Measurements from ENCODE around the gene LRIG3. TPM values are rescaled to one million over a fixed set of nuclear protein-coding genes. Genes with fewer than 3 reads are reported as not detected.
"Not testable (repeated sequence)": the region's sequence is repeated elsewhere in the genome, so short reads cannot be mapped to it uniquely, and the experiment has no call there.

The LRIG3 gene
- total RNA-seq, 4 donors from 2014 or later = 42.4 to 56.5 (median 50.4) TPM

- Histone ChIP-seq H3K4me3 (no peak overlapping the region), H3K36me3 (no peaks in the 10 kb centered on the region), H3K27ac (replicated peaks in 1 of 4) (no peak overlapping the region), H3K9me3 (no peaks in the 10 kb centered on the region), H3K4me1 (no peaks in the 10 kb centered on the region), H3K27me3 (no peaks in the 10 kb centered on the region)
- TF ChIP-seq POLR2A (IDR thresholded peaks at IDR 0.05; ENCODE audit: low read depth) (no peak), POLR2AphosphoS5 (IDR thresholded peaks at IDR 0.05) (no peak), CTCF (IDR thresholded peaks at IDR 0.05) (no peak), EP300 (IDR thresholded peaks at IDR 0.05) (no peak)
- 79% methylated on average over 4 of the region's 4 CpGs for WGBS
- no peak for DNase-seq (ENCODE audit: extremely low spot score)
- intact Hi-C loops (cut with DNase I) = no loop called here
Observed at GRCh38 chr12:58957298-58957697, 37.0 kb upstream of the LRIG3 start.

GRCh38 chr12:58955849-58956248 is 35.5 kb upstream of the LRIG3 start:
- DNase-seq (ENCODE audit: extremely low spot score) = no peak
- H3K4me3 ChIP-seq = no peak overlapping the region
- no peaks in the 10 kb centered on the region for H3K36me3 ChIP-seq
- TF ChIP-seq EP300 (IDR thresholded peaks at IDR 0.05) (no peak), CTCF (IDR thresholded peaks at IDR 0.05) (no peak)
- WGBS = 92% methylated on average over 1 of the region's 1 CpG
- no peaks in the 10 kb centered on the region for H3K27me3 ChIP-seq
- no peak overlapping the region for H3K27ac ChIP-seq (replicated peaks in 1 of 4)
- intact Hi-C loops (cut with DNase I) = no loop called here
- no peaks in the 10 kb centered on the region for H3K4me1 ChIP-seq
- H3K9me3 ChIP-seq = no peaks in the 10 kb centered on the region

GRCh38 chr12:58954002-58954401 is 33.7 kb upstream of the LRIG3 start:
- intact Hi-C loops (cut with DNase I) = no loop called here
- no peak overlapping the region for H3K27ac ChIP-seq (replicated peaks in 1 of 4)

GRCh38 chr12:58950739-58951100 is 30.4 kb upstream of the LRIG3 start:
- intact Hi-C loops (cut with DNase I) = no loop called here
- Histone ChIP-seq H3K27ac (replicated peaks in 1 of 4) (no peak overlapping the region), H3K9me3 (peaks cover 0 to 5% (median 0%) of the 10 kb centered on the region in 4 donors), H3K4me1 (no peaks in the 10 kb centered on the region), H3K36me3 (no peaks in the 10 kb centered on the region), H3K27me3 (no peaks in the 10 kb centered on the region), H3K4me3 (no peak overlapping the region)
- TF ChIP-seq POLR2A (IDR thresholded peaks at IDR 0.05; ENCODE audit: low read depth) (no peak), EP300 (IDR thresholded peaks at IDR 0.05) (no peak), CTCF (IDR thresholded peaks at IDR 0.05) (no peak)
- DNase-seq (ENCODE audit: extremely low spot score) = no peak
- WGBS = 70% methylated on average over 2 of the region's 2 CpGs

More at GRCh38 chr12:58954002-58954401, 33.7 kb upstream of the LRIG3 start:
- no peaks in the 10 kb centered on the region for H3K36me3 ChIP-seq
- peaks cover 0 to 3% (median 0%) of the 10 kb centered on the region in 4 donors for H3K9me3 ChIP-seq
- TF ChIP-seq POLR2A (IDR thresholded peaks at IDR 0.05; ENCODE audit: low read depth) = no peak
- TF ChIP-seq CTCF (IDR thresholded peaks at IDR 0.05) = no peak
- TF ChIP-seq EP300 (IDR thresholded peaks at IDR 0.05) = no peak
- no peak for TF ChIP-seq POLR2AphosphoS5 (IDR thresholded peaks at IDR 0.05)
- H3K27me3 ChIP-seq = no peaks in the 10 kb centered on the region
- no peak for DNase-seq (ENCODE audit: extremely low spot score)
- WGBS = 81% methylated on average over 3 of the region's 3 CpGs
- H3K4me1 ChIP-seq = no peaks in the 10 kb centered on the region
- H3K4me3 ChIP-seq = no peak overlapping the region

GRCh38 chr12:58949954-58950738 is 29.8 kb upstream of the LRIG3 start:
- WGBS = 88% methylated on average over 7 of the region's 11 CpGs
- intact Hi-C loops (cut with DNase I); H3K4me3 ChIP-seq; H3K9me3 ChIP-seq; H3K27ac ChIP-seq (replicated peaks in 1 of 4); H3K27me3 ChIP-seq; H3K36me3 ChIP-seq; DNase-seq (ENCODE audit: extremely low spot score); H3K4me1 ChIP-seq: not testable (repeated sequence)
